ENCODE results near the gene MAFG. TPM values are rescaled to one million over a fixed set of nuclear protein-coding genes. Genes with fewer than 3 reads are reported as not detected.

The MAFG gene
- total and polyA plus RNA-seq, 2 of the 13 experiments (the other 11 are each of a cell fraction or from before 2014, with no cell fraction given): 14.5 to 20.0 TPM

DNA sequence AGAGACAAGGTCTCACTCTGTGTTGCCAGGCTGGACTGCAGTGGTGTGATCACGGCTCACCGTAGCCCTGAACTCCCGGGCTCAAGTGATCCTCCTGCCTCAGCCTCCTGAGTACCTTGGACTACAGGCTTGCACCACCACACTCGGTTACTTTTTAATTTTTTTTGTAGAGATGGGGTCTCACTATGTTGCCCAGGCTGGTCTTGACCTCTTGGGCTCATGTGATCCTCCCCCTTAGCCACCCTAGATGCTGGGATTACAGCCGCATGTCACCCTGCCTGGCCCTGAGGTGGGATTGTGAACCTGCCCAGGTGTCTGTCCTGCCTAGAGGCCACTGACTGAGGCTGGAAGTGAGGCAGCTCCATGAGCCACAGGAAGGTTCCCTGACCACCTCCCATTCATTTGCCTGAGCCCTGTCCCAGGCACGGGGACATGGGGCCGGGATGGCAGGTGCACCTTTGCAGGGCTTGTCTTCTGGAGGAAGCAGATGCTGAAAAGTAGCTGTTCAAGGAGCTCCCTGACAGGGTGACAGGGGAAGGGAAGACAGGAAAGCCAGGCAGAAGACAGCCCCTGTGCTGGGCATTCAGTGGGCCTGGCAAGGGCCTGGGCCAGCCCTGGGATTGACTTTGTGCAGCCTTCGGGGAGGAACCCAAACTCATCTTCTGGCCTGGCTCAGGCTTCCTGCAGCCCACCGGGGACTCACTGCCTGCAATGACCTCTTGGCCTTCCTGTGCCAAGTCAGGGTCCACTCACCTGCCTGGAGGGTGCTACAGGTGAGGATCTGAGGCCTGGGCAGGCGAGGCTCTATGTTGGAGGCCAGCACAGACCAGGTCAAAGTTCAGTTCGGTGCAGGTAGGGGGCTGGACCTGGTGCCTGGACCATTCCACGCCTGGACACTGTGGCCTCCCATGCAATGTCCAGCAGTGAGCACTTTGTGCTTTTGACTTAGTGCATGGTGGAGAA is 41.6 kb upstream of the MAFG start (continued):
- TF ChIP-seq ZBTB7A (CRISPR knock-in tag; IDR thresholded peaks at IDR 0.05) (peak; percentile 70; the same call in 1 of the 2 replicates), ZNF224 (CRISPR knock-in tag; IDR thresholded peaks at IDR 0.05) (no peak), TFAP4 (IDR thresholded peaks at IDR 0.05; ENCODE audit: borderline replicate concordance, low read depth) (peak; percentile 35; the same call in 1 of the 2 replicates), BORCS8-MEF2B (CRISPR knock-in tag; IDR thresholded peaks at IDR 0.05) (no peak; the same call in 1 of the 2 replicates), POLR2AphosphoS2 (IDR thresholded peaks at IDR 0.05; ENCODE audit: low read depth, low read length) (no peak), NCOA2 (CRISPR knock-in tag; IDR thresholded peaks at IDR 0.05) (no peak), SNAPC2 (CRISPR knock-in tag; IDR thresholded peaks at IDR 0.05) (no peak), SSRP1 (CRISPR knock-in tag; IDR thresholded peaks at IDR 0.05) (0 out of 2 replicates have a peak, but pooled peaks have one; percentile 30), HDAC2 (CRISPR knock-in tag; IDR thresholded peaks at IDR 0.05) (peak; percentile 27; the same call in 1 of the 2 replicates), ZSCAN21 (CRISPR knock-in tag; IDR thresholded peaks at IDR 0.05; ENCODE audit: borderline replicate concordance) (no peak), SMYD3 (CRISPR knock-in tag; IDR thresholded peaks at IDR 0.05) (no peak), ZNF891 (CRISPR knock-in tag; IDR thresholded peaks at IDR 0.05) (no peak), ZMAT3 (CRISPR knock-in tag; conservative IDR thresholded peaks at IDR 0.05) (no peak), ZSCAN25 (CRISPR knock-in tag; IDR thresholded peaks at IDR 0.05) (0 out of 2 replicates have a peak, but pooled peaks have one; percentile 47), ZNF740 (CRISPR knock-in tag; IDR thresholded peaks at IDR 0.05) (no peak), ZNF337 (CRISPR knock-in tag; IDR thresholded peaks at IDR 0.05; ENCODE audit: borderline replicate concordance, low read depth) (0 out of 2 replicates have a peak, but pooled peaks have one; percentile 12), AGO2 (optimal IDR thresholded peaks at IDR 0.05; ENCODE audit: low read depth, low read length) (peak; percentile 67), ELF3 (CRISPR knock-in tag; IDR thresholded peaks at IDR 0.05) (no peak), HNRNPL (IDR thresholded peaks at IDR 0.05; ENCODE audit: low read depth, low read length) (peak; percentile 69; the same call in 1 of the 2 replicates)
- TF ChIP-seq, protein P1, sequence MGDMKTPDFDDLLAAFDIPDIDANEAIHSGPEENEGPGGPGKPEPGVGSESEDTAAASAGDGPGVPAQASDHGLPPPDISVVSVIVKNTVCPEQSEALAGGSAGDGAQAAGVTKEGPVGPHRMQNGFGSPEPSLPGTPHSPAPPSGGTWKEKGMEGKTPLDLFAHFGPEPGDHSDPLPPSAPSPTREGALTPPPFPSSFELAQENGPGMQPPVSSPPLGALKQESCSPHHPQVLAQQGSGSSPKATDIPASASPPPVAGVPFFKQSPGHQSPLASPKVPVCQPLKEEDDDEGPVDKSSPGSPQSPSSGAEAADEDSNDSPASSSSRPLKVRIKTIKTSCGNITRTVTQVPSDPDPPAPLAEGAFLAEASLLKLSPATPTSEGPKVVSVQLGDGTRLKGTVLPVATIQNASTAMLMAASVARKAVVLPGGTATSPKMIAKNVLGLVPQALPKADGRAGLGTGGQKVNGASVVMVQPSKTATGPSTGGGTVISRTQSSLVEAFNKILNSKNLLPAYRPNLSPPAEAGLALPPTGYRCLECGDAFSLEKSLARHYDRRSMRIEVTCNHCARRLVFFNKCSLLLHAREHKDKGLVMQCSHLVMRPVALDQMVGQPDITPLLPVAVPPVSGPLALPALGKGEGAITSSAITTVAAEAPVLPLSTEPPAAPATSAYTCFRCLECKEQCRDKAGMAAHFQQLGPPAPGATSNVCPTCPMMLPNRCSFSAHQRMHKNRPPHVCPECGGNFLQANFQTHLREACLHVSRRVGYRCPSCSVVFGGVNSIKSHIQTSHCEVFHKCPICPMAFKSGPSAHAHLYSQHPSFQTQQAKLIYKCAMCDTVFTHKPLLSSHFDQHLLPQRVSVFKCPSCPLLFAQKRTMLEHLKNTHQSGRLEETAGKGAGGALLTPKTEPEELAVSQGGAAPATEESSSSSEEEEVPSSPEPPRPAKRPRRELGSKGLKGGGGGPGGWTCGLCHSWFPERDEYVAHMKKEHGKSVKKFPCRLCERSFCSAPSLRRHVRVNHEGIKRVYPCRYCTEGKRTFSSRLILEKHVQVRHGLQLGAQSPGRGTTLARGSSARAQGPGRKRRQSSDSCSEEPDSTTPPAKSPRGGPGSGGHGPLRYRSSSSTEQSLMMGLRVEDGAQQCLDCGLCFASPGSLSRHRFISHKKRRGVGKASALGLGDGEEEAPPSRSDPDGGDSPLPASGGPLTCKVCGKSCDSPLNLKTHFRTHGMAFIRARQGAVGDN (CRISPR knock-in tag; IDR thresholded peaks at IDR 0.05): peak; percentile 89
- TF ChIP-seq, protein P2, sequence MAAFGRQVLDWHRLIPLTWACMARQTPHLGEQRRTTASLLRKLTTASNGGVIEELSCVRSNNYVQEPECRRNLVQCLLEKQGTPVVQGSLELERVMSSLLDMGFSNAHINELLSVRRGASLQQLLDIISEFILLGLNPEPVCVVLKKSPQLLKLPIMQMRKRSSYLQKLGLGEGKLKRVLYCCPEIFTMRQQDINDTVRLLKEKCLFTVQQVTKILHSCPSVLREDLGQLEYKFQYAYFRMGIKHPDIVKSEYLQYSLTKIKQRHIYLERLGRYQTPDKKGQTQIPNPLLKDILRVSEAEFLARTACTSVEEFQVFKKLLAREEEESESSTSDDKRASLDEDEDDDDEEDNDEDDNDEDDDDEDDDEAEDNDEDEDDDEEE (CRISPR knock-in tag; IDR thresholded peaks at IDR 0.05): no peak
- TF ChIP-seq, protein P3, sequence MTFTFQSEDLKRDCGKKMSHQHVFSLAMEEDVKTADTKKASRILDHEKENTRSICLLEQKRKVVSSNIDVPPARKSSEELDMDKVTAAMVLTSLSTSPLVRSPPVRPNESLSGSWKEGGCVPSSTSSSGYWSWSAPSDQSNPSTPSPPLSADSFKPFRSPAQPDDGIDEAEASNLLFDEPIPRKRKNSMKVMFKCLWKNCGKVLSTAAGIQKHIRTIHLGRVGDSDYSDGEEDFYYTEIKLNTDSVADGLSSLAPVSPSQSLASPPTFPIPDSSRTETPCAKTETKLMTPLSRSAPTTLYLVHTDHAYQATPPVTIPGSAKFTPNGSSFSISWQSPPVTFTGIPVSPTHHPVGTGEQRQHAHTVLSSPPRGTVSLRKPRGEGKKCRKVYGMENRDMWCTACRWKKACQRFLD (CRISPR knock-in tag; IDR thresholded peaks at IDR 0.05; ENCODE audit: borderline replicate concordance): no peak

Measured in HepG2 (cell line).